ENCODE data around the gene RNF144B. TPM values are rescaled to one million over a fixed set of nuclear protein-coding genes. Genes with fewer than 3 reads are reported as not detected.

The RNF144B gene
- total and polyA plus RNA-seq, 2 experiments from 2014 or later, result 4.2 to 9.0 TPM

GRCh38 chr6:18352842-18353241, 34.3 kb upstream of the RNF144B start (continued):
- TF ChIP-seq CTCF (conservative IDR thresholded peaks at IDR 0.05; ENCODE audit: low read depth in 2 of 2) (no peak), REST (IDR thresholded peaks at IDR 0.05; ENCODE audit: unreplicated experiment) (no peak), ZNF114 (CRISPR knock-in tag; IDR thresholded peaks at IDR 0.05) (no peak), EZH2 (IDR thresholded peaks at IDR 0.05; ENCODE audit: low read depth, unreplicated experiment) (no peak), ETS1 (IDR thresholded peaks at IDR 0.05) (no peak), STAT1 (IDR thresholded peaks at IDR 0.05; ENCODE audit: unreplicated experiment) (no peak), CREB1 (CRISPR knock-in tag; IDR thresholded peaks at IDR 0.05; ENCODE audit: low read depth) (no peak), ZNF331 (CRISPR knock-in tag; IDR thresholded peaks at IDR 0.05; ENCODE audit: low read depth) (no peak)

DNA sequence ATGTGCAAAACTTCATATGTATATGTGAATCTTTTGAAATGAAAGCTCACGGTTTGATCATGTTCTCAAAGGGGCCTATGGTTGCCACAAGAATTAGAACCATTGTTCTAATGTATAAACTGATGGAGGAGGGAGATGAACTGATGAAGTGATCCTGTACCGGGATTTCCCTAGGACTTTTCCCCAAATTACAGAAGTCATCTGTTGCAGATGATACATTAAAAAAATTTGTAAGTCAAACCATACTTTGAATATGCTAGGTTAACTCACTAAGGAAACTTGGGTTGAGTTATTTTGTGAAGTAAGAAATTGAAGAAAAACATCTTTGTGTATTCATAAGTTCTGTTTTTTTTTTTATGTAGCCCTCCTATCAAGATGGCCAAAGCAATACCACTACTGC, 33.9 kb upstream of the RNF144B start:
- Histone ChIP-seq H3K9me2 (ENCODE audit: insufficient read depth) (no peaks in the 10 kb centered on the region), H3K36me3 (ENCODE audit: insufficient read depth) (no peaks in the 10 kb centered on the region), H3F3A (replicated peaks; ENCODE audit: low read depth) (no peaks in the 10 kb centered on the region), H2AFZ (no peak overlapping the region), H3K4me1 (ENCODE audit: insufficient read depth) (no peaks in the 10 kb centered on the region), H3K27ac (ENCODE audit: low read depth) (no peak overlapping the region), H4K20me1 (replicated peaks; ENCODE audit: insufficient read depth) (no peaks in the 10 kb centered on the region), H3K27me3 (ENCODE audit: insufficient read depth) (no peaks in the 10 kb centered on the region), H3K4me3 (no peak overlapping the region), H3K4me2 (no peak overlapping the region), H3K79me2 (replicated peaks; ENCODE audit: insufficient read depth) (no peaks in the 10 kb centered on the region)
- Mint-ChIP-seq H3K4me3 (no peak overlapping the region), H3K27ac (no peak overlapping the region), H3K27me3 (ENCODE audit: insufficient read depth, low read depth, poor library complexity) (peaks cover 7% of the 10 kb centered on the region), H3K4me1 (no peaks in the 10 kb centered on the region), H3K36me3 (ENCODE audit: low read depth) (no peaks in the 10 kb centered on the region), H3K9me3 (peaks cover 2% of the 10 kb centered on the region; the same call in 2 of the 3 replicates)
- no peak for ATAC-seq
- DNase-seq (ENCODE audit: low spot score), result no peak
- TF ChIP-seq ZNF462 (CRISPR knock-in tag; IDR thresholded peaks at IDR 0.05) (no peak), ZNF114 (CRISPR knock-in tag; IDR thresholded peaks at IDR 0.05) (no peak)
